K562 (cell line): ENCODE data around the gene TMED6. TPM values are rescaled to one million over a fixed set of nuclear protein-coding genes. Genes with fewer than 3 reads are reported as not detected.

Source experiments
- DMBX1 ChIP-seq: fragments of 250-450 bp; sonication (Bioruptor Pico); IDR thresholded peaks from 2 replicates; pipeline ENCODE4 v1.8.0; 2022; ENCODE audit warnings: inconsistent platforms, mild to moderate bottlenecking, moderate library complexity, borderline replicate concordance
- EP400 ChIP-seq: fragments of 450-650 bp; IDR thresholded peaks from 2 replicates; pipeline ENCODE4 v1.6.1; 2017; ENCODE audit warnings: antibody characterized with exemption, mild to moderate bottlenecking, moderate library complexity
- LARP7 ChIP-seq: fragments of 450-650 bp; IDR thresholded peaks from 2 replicates; pipeline ENCODE4 v1.6.1; 2016
- MEIS2 ChIP-seq: fragments of 450-650 bp; IDR thresholded peaks from 2 replicates; pipeline ENCODE4 v1.6.1; 2014; ENCODE audit warnings: mild to moderate bottlenecking; ENCODE audit not compliant: partially characterized antibody
- NR1H2 ChIP-seq: sonication (generic); formaldehyde crosslinking; IDR thresholded peaks from 2 replicates; pipeline ENCODE4 v1.4.0; 2020; ENCODE audit warnings: mild to moderate bottlenecking, missing genetic modification reagents
- SIN3B ChIP-seq: fragments of 450-650 bp; IDR thresholded peaks from 2 replicates; pipeline ENCODE4 v1.6.1; 2017; ENCODE audit warnings: low read depth, mild to moderate bottlenecking, moderate library complexity
- ZSCAN32 ChIP-seq: fragments of 450-650 bp; formaldehyde crosslinking; IDR thresholded peaks from 2 replicates; pipeline ENCODE4 v1.4.0; 2020; ENCODE audit warnings: mild to moderate bottlenecking, moderate library complexity
- polyA plus RNA-seq, 8 experiments: library from polyadenylated mRNA; depleted of rRNA in 4 of 8; stranded (reverse) in 5 of 8; unstranded in 3 of 8; fragments of >200 nt; fragmentation: Nextera tagmentation in 2 of 8; fragmentation: Illumina TruSeq in 1 of 8; extraction: Ambion mirVana in 2 of 8; extraction: Trizol in 1 of 8; gene quantifications; 2 replicates each; pipeline versions ENCODE4 v1.2.1 to v1.2.3, GENCODE V29; 2011 to 2014; ENCODE audit warnings: inconsistent platforms in 1 of 8, missing spikeins in 1 of 8
- total RNA-seq, 7 experiments: library from RNA; depleted of rRNA in 6 of 7; stranded (reverse); fragments of >200 nt in 6 of 7; fragmentation: Illumina TruSeq in 2 of 7; extraction: Trizol in 2 of 7; gene quantifications; 2 replicates each; pipeline versions ENCODE4 v1.2.1 to v1.2.3, GENCODE V29; 2011 to 2021; ENCODE audit warnings: low replicate concordance in 1 of 7
- TF ChIP-seq, protein P1 (sequence below): fragments of 200-600 bp; sonication (generic); IDR thresholded peaks from one replicate; pipeline ENCODE4 v1.6.1; 2012; ENCODE audit warnings: mild to moderate bottlenecking, low read depth, low read length, inconsistent platforms
- TF ChIP-seq, protein P2 (sequence below), 2 experiments: fragments of 450-650 bp; conservative IDR thresholded peaks; 2 replicates each; pipeline ENCODE4 v1.6.1; 2017; ENCODE audit warnings: mild to moderate bottlenecking in 2 of 2, moderate library complexity in 2 of 2

Gene TMED6
- total and polyA plus RNA-seq, 9 of the 15 experiments (the other 6 are each of a cell fraction or from before 2014, with no cell fraction given), result 0.14 to 0.45 (median 0.25) TPM; not detected in 2

DNA sequence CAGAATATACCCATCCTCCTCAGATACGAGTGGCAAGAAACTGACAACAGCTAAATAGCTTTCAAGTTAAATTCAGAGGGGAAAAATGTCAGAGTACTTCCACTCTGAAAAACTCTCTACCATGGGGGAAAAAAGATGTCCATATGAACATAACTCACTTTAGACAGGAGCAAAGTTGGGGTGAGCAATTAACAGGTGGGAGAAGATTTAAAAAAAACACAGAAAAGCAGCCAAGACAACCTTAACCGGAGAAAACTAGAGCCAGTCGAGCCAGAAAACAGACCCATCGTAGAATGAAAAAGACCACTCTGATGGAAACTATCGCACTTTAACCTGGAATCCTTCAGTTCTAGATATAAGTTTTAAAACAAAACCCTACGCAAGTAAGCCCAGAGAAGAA lies 33.4 kb upstream of the TMED6 start (continued):
- TF ChIP-seq, protein P1, sequence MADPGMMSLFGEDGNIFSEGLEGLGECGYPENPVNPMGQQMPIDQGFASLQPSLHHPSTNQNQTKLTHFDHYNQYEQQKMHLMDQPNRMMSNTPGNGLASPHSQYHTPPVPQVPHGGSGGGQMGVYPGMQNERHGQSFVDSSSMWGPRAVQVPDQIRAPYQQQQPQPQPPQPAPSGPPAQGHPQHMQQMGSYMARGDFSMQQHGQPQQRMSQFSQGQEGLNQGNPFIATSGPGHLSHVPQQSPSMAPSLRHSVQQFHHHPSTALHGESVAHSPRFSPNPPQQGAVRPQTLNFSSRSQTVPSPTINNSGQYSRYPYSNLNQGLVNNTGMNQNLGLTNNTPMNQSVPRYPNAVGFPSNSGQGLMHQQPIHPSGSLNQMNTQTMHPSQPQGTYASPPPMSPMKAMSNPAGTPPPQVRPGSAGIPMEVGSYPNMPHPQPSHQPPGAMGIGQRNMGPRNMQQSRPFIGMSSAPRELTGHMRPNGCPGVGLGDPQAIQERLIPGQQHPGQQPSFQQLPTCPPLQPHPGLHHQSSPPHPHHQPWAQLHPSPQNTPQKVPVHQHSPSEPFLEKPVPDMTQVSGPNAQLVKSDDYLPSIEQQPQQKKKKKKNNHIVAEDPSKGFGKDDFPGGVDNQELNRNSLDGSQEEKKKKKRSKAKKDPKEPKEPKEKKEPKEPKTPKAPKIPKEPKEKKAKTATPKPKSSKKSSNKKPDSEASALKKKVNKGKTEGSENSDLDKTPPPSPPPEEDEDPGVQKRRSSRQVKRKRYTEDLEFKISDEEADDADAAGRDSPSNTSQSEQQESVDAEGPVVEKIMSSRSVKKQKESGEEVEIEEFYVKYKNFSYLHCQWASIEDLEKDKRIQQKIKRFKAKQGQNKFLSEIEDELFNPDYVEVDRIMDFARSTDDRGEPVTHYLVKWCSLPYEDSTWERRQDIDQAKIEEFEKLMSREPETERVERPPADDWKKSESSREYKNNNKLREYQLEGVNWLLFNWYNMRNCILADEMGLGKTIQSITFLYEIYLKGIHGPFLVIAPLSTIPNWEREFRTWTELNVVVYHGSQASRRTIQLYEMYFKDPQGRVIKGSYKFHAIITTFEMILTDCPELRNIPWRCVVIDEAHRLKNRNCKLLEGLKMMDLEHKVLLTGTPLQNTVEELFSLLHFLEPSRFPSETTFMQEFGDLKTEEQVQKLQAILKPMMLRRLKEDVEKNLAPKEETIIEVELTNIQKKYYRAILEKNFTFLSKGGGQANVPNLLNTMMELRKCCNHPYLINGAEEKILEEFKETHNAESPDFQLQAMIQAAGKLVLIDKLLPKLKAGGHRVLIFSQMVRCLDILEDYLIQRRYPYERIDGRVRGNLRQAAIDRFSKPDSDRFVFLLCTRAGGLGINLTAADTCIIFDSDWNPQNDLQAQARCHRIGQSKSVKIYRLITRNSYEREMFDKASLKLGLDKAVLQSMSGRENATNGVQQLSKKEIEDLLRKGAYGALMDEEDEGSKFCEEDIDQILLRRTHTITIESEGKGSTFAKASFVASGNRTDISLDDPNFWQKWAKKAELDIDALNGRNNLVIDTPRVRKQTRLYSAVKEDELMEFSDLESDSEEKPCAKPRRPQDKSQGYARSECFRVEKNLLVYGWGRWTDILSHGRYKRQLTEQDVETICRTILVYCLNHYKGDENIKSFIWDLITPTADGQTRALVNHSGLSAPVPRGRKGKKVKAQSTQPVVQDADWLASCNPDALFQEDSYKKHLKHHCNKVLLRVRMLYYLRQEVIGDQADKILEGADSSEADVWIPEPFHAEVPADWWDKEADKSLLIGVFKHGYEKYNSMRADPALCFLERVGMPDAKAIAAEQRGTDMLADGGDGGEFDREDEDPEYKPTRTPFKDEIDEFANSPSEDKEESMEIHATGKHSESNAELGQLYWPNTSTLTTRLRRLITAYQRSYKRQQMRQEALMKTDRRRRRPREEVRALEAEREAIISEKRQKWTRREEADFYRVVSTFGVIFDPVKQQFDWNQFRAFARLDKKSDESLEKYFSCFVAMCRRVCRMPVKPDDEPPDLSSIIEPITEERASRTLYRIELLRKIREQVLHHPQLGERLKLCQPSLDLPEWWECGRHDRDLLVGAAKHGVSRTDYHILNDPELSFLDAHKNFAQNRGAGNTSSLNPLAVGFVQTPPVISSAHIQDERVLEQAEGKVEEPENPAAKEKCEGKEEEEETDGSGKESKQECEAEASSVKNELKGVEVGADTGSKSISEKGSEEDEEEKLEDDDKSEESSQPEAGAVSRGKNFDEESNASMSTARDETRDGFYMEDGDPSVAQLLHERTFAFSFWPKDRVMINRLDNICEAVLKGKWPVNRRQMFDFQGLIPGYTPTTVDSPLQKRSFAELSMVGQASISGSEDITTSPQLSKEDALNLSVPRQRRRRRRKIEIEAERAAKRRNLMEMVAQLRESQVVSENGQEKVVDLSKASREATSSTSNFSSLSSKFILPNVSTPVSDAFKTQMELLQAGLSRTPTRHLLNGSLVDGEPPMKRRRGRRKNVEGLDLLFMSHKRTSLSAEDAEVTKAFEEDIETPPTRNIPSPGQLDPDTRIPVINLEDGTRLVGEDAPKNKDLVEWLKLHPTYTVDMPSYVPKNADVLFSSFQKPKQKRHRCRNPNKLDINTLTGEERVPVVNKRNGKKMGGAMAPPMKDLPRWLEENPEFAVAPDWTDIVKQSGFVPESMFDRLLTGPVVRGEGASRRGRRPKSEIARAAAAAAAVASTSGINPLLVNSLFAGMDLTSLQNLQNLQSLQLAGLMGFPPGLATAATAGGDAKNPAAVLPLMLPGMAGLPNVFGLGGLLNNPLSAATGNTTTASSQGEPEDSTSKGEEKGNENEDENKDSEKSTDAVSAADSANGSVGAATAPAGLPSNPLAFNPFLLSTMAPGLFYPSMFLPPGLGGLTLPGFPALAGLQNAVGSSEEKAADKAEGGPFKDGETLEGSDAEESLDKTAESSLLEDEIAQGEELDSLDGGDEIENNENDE, result no peak
- TF ChIP-seq SIN3B, result no peak
- TF ChIP-seq DMBX1 (CRISPR knock-in tag), result no peak
- peak; percentile 36; the same call in 1 of the 2 replicates for TF ChIP-seq LARP7
- TF ChIP-seq ZSCAN32 (CRISPR knock-in tag), result no peak
- 0 out of 2 replicates have a peak, but pooled peaks have one; percentile 10 for TF ChIP-seq EP400
- TF ChIP-seq MEIS2, result peak; percentile 2
- no peak for TF ChIP-seq NR1H2 (CRISPR knock-in tag)
- TF ChIP-seq, protein P2, sequence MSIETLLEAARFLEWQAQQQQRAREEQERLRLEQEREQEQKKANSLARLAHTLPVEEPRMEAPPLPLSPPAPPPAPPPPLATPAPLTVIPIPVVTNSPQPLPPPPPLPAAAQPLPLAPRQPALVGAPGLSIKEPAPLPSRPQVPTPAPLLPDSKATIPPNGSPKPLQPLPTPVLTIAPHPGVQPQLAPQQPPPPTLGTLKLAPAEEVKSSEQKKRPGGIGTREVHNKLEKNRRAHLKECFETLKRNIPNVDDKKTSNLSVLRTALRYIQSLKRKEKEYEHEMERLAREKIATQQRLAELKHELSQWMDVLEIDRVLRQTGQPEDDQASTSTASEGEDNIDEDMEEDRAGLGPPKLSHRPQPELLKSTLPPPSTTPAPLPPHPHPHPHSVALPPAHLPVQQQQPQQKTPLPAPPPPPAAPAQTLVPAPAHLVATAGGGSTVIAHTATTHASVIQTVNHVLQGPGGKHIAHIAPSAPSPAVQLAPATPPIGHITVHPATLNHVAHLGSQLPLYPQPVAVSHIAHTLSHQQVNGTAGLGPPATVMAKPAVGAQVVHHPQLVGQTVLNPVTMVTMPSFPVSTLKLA (conservative IDR thresholded peaks at IDR 0.05), result 0 out of 4 replicates have a peak, but pooled peaks of 1 of the 2 experiments have one; percentile 35
